AG10803 (cell line): ENCODE data around the gene CD53.
"Not testable (repeated sequence)": the region's sequence is repeated elsewhere in the genome, so short reads cannot be mapped to it uniquely, and the experiment has no call there.

Experiments used
- DNase-seq: peaks from one replicate; pipeline ENCODE4 v3.0.0; 2010; ENCODE audit warnings: low read depth
- H3K4me3 ChIP-seq: 2 replicates; pipeline ENCODE4 v1.5.1; 2011; ENCODE audit warnings: mild to moderate bottlenecking, low read length, control low read depth
- CTCF ChIP-seq: conservative IDR thresholded peaks from 2 replicates; pipeline ENCODE4 v1.5.1; 2011; ENCODE audit warnings: mild to moderate bottlenecking, low read length, control low read depth, inconsistent platforms

The CD53 gene

DNA sequence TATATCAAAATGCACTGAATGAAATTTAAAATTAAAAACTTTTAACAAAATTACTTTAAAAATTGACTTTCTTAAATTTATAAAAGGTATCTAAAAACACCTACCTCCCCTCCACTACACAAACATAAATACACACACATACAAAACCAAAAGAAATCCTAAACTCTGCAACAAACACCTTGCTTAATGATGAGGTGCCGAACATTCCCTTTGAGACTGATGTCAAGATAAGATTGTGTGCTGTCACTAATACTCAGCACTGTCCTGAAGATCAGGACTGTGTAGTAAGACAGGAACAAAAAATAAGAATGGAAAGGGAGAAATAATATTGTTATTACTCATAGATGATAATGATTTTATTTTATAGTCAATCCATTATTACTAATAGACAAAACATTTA lies 45.1 kb downstream of the CD53 start:
- DNase-seq = no peak
- H3K4me3 ChIP-seq = no peak overlapping the region
- no peak for TF ChIP-seq CTCF

DNA sequence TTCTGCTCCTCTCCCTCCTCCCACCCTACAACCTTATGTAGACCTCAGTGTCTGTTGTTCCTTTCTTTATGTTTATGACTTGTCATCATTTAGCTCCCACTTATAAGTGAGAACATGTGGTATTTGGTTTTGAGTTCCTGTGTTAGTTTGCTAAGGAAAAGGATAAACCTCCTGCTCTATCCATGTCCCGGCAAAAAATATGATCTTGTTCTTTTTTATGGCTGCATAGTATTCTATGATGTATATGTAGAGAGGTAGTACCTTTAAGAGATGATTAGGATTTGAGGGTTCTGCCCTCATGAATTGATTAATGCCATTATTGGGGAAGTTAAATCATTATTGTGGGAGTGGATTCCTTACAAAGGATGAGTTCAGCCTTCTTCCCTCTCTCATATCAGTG lies 49.0 kb downstream of the CD53 start:
- DNase-seq = no peak
- TF ChIP-seq CTCF = no peak
- no peak overlapping the region for H3K4me3 ChIP-seq

DNA sequence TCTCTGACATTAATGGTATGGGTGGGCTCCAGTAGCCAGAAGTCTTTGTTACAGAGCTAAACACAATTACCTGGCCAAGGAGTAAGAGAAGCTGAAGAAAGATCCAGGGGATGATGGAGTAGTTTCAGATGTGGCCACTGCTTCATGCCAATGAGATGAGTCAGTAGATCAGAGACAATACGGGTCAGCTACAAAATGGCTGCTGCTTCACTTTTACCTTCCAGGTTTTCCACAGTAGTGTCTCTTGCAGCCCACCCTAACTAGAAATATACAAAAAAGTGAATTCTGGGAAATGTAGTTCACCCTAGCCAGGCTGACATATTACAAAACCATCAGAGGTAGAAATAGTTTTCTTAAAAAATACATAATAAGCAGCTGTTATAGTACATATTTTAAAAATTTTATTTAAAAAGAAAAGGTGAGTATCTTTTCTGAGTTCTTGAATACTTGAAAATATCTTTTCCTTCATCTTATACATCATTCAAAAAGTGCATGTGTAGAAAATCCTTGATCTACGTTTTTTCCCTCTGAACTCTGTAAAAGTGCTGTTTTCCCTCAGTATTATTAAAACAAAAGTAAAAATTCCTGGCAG lies 54.6 kb downstream of the CD53 start:
- TF ChIP-seq CTCF = no peak
- no peak for DNase-seq
- no peak overlapping the region for H3K4me3 ChIP-seq

DNA sequence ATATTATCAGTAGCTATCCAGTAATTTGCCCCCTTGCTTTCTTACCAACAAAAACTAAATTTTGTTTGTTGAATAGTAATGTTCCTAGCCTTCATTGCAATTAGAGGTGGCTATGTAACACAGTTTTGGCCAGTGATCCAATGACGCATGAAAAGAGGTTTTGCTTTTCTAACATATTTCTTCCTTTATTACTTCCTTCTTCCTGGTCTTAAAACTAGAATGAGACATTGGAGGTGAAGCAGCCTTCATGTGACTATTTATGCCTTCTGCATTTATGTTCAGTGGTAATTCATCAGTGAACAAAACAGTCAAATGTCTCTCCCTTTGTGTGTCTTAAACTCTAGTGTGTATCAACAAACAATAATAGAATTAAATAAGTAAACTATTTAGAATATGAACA lies 55.2 kb downstream of the CD53 start:
- no peak for DNase-seq
- no peak for TF ChIP-seq CTCF
- H3K4me3 ChIP-seq = no peak overlapping the region

DNA sequence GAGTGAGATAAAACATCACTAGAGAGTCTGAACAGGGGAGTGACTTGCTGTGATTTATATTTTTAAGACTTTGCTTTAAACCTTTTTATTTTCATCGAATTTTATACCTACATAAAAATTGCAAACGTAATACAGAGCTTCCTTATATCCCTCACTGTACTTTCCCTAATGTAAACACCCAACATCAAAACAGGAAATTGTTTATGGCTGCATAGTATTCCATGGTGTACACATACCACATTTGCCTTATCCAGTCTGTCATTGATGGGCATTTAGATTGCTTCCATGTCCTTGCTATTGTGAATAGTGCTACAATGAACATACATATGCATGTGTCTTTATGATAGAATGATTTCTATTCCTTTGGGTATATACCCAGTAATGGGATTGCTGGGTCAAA lies 56.0 kb downstream of the CD53 start:
- TF ChIP-seq CTCF = no peak
- no peak overlapping the region for H3K4me3 ChIP-seq

DNA sequence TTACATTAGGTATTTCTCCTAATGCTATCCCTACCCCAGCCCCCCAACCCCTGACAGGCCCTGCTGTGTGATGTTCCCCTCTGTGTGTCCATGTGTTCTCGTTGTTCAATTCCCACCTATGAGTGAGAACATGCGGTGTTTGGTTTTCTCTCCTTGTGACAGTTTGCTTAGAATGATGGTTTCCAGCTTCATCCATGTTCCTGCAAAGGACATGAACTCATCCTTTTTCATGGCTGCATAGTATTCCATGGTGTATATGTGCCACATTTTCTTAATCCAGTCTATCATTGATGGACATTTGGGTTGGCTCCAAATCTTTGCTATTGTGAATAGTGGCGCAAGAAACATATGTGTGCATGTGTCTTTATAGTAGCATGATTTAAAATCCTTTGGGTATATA lies 58.1 kb downstream of the CD53 start:
- H3K4me3 ChIP-seq, DNase-seq: not testable (repeated sequence)

More for the DNA sequence above, 56.0 kb downstream of the CD53 start:
- DNase-seq = no peak

DNA sequence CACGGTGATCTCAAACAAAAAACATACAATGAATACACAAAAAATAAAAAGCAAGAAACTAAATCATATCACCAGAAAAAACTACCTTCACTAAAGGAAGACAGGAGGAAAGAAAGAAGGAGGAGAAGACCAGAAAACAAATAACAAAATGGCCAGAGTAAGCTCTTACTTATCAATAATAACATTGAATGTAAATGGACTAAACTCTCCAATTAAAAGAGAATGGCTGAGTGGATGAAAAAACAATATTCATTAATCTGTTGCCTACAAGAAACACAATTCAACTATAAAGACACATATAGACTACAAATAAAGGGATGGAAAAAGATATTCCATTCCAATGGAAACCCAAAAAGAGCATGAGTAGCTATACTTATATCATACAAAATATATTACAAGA lies 63.6 kb downstream of the CD53 start:
- TF ChIP-seq CTCF = no peak
- DNase-seq = no peak

GRCh38 chr1:110944806-110945205 lies 71.9 kb downstream of the CD53 start:
- H3K4me3 ChIP-seq = no peak overlapping the region
- TF ChIP-seq CTCF = no peak

More for the DNA sequence above, 63.6 kb downstream of the CD53 start:
- no peak overlapping the region for H3K4me3 ChIP-seq

More at GRCh38 chr1:110944806-110945205, 71.9 kb downstream of the CD53 start:
- DNase-seq = no peak
